GM19468 (cell line): ENCODE data around the gene ARHGEF33.

Source experiments
- ATAC-seq: cut with Tn5 transposase; IDR thresholded peaks from one replicate; pipeline ENCODE4 v1.9.1; 2021; ENCODE audit warnings: mild to moderate bottlenecking, moderate library complexity, moderate number of reproducible peaks; ENCODE audit not compliant: unreplicated experiment; ENCODE audit errors: extremely low read depth

ARHGEF33 gene

DNA sequence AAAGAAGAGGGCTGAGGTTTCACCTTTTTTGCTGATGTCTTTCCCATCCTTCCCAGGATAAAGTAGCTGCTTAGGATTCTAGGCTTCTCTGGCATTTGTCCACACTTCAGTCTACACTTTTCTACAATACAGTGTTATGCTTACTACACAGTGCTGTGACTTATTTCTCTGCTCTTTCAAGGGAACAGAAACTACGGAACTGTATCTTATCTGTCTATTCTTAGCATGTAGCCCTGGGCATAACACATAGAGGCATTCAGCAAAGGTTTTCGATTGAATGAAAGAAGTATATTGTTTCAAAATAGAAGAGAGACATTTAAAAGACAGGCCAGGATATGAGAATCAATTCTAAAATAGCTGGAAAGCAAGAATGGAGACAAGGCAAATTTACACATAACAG, 110.9 kb downstream of the ARHGEF33 start:
- ATAC-seq, result no peak

DNA sequence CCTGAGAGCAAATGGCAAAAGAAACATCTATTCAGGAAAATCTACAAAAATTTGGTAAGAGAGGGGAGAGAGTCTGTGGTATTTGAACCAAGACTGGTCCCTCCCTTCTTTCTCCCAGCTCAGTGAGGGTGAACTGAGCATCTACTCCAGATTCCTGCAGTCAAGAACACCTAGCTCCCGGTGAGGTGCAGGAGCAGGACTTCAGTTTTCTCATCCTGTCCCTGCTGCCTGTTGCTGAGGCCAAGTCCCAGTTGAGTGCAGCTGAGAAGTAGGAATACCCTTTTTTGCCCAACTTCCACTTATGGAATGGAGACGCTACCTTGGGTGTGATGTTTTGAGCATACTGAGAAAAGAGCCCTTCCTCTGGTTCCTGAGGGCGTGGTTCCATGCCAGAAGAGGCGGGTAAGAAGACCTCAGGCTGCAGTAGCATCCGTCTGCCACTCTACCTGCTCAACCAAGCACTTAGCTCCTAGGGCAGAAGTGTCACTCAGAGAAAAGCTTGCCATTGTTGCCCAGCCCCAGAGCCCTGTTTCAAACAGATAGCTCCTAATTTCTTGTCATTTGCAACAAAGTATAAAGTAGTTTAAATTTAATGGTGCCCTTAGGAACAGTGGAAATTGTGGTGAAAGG, 118.3 kb downstream of the ARHGEF33 start:
- ATAC-seq, result no peak

DNA sequence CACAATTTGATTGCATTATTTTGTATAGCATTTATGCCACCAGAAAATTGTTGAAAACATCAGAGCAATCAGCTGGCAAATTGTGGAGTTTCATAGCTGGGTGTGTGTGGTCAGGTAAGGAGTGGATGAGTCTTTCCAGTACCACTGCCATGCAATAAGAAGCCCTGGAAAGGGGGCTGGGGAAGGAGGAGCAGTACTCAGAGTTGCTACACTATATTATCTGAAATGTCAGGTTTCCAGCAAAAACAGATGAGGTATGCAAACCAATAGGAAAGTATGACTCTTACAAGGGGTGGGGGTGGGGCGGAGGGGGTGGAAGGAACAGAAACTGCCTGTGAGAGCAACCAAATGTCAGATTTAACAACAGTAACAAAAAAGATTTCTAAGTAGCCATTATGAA, 119.0 kb downstream of the ARHGEF33 start:
- ATAC-seq, result no peak

DNA sequence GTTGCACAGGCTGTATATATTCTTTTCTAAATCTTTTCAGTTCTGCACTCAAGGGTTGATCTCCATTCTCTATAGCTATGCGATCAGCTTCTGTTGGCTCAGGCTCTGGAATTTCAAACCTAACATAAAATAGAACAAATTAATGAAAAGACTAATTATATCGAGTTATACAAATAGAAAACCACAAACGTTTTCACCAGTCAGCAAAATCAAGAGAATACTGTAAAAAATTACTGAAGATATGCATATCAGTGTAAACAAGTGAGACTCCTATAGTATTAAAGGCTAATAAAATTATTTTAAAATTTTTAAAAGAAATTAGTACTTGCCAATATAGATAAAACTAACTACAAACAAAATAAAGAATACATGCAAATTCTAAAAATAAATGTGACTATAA, 124.2 kb downstream of the ARHGEF33 start:
- no peak for ATAC-seq

DNA sequence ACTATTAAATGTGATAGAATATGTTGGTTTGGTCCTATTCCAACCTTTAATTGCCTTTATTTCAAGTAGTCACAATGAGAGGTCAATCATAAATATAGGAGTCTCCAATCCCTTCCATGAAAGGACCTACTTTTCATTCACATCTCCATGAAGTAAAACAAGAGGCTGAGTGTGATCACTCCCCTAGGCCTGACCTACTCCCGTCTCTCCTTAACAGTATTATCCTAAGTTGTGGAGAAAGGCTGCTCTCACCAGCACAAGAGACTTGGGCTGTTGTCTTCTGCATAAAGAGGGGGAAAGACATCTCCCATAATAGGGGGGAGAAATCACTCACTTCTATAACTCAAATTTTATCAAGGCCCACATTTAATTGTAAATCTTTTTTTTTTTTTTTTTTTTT, 125.7 kb downstream of the ARHGEF33 start:
- no peak for ATAC-seq

DNA sequence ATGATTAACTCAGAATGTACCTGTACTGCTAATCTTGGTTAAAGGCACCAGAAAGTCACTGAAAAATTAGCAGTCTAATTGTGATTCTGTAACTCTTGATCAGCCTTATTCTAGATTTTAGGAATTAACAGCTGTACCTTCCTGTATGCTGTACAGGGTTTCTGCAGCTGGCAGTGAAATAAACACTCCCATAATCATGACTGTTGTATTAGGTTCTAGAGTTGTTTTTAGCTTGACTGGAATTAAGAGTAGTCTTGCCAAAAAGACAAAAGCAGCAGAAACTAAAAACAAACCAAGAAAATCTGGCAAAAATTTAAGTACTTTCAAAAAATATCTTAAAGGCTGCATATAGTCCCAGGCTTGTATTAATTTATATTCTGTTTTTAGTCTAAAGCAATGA, 127.7 kb downstream of the ARHGEF33 start:
- no peak for ATAC-seq

DNA sequence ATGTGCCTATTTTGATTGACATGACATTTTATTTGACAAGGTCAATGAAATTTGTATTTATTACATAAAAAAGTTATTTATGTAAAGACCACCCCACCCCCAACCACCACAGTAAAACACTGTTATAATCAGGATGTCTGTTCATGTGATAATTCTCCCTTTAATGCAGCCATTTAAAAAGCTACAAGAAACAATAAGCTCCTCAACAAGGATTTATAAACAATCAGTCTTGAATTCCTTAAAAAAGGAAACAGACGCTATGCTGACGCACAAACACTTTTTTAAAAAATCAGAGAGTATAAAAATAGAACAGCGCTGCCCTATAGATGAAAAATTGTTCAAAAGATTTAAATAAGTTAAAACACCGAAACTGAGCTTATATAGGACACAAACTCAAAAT, 129.0 kb downstream of the ARHGEF33 start:
- ATAC-seq, result no peak

DNA sequence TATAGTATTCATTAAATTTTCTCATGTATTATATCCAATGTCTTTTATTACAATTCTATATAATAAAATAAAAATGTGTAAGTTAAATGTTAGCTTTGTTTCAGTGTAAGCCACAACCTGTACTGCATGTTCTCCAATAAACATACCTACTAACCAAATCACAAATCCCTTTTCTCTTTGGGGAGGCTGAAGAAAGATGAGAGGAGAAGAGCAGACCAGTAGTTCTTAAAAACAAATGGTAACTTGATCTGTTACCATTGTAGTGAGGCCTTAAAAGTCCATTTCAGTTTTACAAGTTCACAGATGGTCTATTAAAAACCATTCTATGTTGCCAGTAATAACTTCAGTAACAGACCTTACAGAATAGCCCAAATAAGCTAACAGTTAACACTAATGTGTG, 130.7 kb downstream of the ARHGEF33 start:
- no peak for ATAC-seq

DNA sequence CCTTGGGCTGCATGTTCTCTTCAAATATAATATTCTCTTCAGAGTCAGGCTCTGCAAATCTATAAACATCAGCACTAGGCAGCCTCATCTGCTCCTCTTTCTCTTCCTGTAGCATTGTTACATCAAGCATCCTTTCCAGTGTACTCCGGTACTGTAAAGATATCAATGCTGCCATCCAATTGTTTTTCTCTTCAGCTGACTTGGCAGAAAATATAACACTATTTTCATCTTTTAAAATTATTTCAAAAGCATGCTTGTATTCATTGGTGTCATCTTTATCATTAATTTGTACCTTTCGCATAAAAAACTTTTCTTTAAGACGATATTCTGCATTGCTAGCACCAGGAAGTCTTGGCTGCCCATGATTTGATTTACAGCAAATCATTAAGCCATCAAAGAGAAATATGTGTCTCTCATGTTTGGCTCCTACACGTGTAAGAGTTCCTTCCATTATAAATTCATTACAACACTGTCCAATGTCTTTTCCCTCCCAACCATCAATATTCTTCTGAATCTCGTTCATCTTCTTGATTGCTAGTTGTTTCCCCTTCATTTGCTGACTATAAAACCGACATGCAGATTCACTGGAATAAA, 133.1 kb downstream of the ARHGEF33 start:
- ATAC-seq, result no peak

DNA sequence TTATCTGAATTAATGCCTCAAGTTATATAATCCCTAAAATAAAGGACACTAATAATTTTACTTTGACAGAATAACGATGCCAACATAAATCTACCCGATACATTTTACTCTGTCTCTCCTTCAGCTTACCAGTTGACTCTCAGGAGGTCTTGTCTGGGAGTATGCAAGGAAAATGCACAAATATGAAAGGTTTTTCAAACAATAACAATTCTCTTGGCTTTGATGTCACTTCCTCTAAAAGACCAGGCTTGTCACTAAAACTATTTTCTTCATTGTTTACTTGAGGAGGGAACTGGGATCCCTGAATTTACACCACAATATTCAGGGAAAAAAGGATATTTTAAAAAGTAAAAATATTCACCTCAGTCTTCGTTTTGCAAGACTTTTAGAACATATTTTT, 134.0 kb downstream of the ARHGEF33 start:
- ATAC-seq, result no peak

DNA sequence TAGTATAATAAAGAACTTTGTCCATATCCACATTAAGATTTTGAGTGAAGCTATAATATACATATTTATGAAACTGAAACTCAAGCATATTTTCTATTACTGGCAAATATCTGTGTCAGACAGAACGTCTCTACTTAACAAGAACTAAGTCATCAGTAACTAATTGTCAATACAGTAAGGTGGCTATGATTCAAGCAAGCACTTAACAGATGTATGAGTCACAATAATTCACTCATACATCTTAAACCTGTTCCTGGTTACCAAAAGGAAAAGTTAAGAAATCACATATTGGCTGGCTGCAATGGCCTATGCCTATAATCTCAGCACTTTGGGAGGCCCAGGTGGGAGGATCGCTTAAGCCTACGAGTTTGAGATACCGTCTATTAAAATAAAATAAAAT, 135.2 kb downstream of the ARHGEF33 start:
- no peak for ATAC-seq
